HG03457 (cell line): ENCODE results near the gene C19orf33.
"Not testable (repeated sequence)": the region's sequence is repeated elsewhere in the genome, so short reads cannot be mapped to it uniquely, and the experiment has no call there.

Experiments
- ATAC-seq: cut with Tn5 transposase; IDR thresholded peaks from one replicate; pipeline ENCODE4 v1.9.1; 2021; ENCODE audit warnings: moderate number of reproducible peaks; ENCODE audit not compliant: unreplicated experiment

Gene C19orf33

DNA sequence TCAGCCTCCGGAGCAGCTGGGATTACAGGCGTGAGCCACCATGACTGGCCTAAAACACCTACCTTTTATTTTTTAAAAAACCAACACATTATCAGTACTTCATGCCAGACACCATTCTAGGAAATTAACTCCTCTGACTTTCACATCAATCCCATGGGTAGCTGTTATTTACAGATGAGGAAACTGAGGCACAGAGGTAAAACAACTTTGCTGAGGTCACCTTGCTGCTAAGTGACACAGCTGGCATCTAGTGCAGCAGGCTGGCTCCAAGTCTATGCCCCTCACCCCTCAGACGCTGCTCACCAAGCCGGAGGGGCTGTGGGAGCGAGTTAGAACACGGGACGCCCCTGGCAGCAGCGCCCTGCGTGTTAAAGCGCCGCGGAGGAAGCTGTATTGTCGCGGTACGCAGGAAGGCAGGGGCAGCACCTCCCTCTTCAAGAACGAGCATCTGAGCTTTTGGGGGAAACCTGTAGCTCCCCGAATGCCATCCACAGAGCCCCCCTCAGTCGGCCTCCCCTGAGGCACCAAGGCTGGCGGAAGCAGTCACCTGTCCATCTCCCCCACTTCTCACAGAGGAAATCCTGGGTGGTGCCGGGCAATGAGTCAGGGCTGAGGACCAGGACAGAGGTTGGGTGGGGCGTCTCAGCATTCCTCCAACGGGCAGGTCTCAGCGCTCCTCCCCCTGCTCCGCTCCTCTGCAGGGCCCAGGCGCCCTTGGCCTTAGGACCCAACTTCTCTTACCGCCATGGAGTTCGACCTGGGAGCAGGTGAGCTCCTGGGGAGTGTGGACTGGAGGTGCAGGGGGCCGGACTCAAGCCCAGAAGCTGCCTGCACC is at the start of gene C19orf33:
Gene C19orf33, plus strand, starts transcription at position 735 of the 835 bp plus-strand sequence. Its CDS starts 11 bp downstream, at position 746.
- ATAC-seq = no peak

- no peak for ATAC-seq
Observed at GRCh38 chr19:38255383-38256014, 48.6 kb upstream of the C19orf33 start.

GRCh38 chr19:38261942-38262341 is 42.1 kb upstream of the C19orf33 start:
- not testable (repeated sequence) for ATAC-seq

GRCh38 chr19:38262585-38263268 is 41.3 kb upstream of the C19orf33 start:
- no peak for ATAC-seq

GRCh38 chr19:38263689-38264485 is 40.2 kb upstream of the C19orf33 start:
- ATAC-seq = no peak

- no peak for ATAC-seq
Observed at GRCh38 chr19:38264486-38265212, 39.4 kb upstream of the C19orf33 start, which contains the start of gene SPINT2. Gene SPINT2, plus strand, starts transcription at chr19:38264573. Its CDS starts 320 bp downstream, at chr19:38264893.

GRCh38 chr19:38265213-38265861 is 38.7 kb upstream of the C19orf33 start:
- ATAC-seq = no peak

DNA sequence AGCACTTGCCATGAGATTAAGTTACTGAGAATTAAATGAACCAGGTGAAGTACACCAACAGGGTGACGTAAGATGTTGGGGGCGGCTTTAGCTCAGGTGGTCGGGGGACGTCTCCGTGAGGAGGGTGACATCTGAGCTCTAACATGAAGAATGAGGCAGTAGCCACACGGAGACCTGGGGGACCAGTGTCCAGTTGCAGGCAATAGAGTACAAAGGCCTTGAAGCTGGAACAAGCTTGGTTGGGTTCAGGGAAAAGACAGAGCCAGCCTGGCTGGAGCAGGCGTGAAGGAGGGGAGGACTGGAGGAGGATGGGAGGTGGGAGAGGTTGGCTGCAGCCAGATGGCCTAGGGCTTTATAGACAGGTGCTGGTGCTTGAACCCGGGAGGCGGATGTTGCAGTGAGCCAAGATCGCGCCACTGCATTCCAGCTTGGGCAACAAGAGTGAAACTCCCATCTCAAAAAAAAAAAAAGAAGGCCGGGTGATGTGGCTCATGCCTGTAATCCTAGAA is 38.1 kb upstream of the C19orf33 start:
- no peak for ATAC-seq

DNA sequence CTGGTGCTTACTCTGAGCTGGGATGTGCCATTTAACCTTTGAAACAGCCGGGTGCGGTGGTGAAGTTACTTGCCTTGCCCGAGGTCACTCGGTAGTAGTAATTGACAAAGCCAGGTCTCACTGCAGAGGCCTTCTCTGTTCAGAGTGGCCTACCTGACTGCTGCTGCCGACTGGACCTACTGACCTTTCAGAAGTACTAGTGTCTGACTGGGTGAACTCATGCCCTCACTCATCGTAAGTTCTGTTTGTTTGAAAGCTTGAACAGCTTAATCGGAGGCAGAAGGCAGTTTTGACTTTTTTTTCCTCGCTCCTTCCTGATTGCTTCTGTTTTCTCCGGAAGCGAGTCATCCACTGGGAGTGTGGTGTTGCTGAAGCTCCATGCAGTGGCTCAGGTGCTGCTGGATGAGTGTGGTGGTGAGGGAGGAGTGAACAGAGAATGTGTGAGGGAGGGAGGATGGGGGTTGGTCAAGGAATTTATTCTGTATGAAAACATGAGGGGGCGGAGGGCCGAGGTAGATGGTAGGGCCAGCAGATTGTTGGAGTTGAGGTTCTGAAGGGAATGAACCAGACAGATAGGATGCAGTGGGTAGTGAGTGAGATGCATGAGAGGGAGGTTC is 37.0 kb upstream of the C19orf33 start:
- ATAC-seq = no peak

DNA sequence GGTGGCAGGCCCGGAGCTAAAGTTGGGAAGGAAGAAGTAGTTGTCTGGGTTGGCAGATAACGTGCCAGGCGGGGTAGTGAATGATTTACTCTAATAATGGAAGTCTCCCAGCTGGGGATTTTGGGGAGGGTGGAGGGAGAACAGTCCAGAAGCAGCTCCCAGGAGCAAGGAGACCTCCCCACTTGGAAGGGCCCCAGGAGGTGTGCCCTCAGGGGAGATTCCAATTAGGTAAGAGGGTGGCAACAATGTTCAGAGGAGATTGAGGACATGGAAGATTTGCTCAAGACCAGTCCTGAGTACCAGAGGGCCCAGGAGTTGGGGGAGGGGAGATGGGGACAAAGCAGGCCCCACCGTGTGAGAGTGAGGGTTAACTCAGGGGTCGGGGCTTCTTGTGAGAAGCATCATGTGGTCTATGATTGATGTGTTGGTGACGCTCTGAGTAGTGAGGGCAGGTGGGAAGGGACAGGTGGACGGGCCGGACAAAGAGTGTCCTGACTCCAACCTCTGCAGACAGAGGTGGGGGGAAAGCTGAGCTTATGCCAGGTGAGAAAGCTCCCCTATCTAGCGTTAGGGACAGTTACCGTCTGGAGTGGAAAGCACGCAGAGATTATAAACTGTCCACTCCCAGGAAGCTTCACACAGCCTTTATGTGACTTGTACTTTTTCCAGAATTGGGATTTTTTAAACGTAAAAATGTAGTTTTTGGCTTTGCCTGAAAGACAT is 36.1 kb upstream of the C19orf33 start:
- ATAC-seq = no peak

DNA sequence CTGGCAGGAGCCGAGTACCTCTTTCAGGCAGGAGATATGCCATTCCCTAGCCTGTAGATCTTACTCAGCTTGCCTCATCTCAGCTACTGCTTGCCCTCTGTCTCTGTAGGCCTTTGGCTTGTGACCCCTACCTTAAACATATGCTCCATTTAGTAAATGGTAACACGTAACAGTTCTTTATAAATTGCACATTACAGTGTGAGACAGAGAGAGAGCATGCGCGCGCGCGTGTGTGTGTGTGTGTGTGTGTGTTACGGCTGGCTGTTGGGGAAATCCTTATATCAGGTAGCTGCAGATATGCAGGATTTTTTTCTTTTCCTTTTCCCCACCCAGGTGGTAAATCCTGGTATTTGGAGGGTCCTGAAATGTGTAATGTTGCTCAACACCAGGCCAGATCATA is 35.5 kb upstream of the C19orf33 start:
- ATAC-seq = no peak

DNA sequence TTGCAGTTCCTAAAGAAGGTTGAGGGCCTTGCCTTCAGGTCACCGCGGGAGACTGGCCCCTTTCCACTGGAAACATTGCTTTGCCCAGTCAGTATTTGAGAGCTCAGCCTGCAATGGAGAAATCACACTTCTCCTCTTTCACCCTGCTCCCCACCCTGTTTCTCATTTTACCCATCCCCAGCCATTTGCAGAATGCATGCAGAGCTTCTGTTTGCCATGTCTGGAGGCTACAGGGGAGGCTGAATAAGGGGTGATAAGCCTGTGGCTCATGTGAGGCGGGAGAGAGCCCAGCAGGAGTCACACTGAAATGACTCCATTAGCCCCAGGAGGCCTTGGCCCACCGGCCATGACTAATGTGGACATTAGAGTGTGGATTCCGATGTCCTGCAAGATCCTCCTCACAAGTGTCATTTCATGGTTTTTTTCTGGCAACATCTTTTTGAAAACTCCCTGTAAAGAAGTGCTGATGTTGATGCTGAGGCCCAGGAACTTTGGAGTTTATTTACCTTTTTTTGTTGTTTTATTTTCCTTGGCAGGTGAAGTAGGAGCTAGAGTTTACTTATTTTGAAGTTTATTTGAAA is 33.4 kb upstream of the C19orf33 start:
- ATAC-seq = no peak

DNA sequence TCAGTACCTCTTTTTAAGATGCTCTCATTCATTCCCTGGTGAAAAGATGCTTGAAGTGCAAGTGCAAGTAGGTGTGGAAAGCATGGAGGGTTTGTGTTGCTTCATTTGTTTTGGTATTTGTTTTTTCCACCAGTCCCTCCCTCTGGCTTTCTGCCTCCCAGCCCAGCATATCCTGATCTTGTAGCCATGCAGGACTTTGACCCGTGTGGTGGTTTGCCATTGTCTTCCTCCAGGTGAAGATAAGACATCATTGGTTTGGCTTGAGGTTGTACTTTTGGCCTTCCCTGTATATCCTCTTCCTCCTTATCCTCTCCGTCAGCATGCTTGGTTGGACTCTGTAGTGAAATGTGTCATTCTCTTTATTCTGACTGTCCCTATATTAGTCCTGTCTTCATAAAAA is 30.6 kb upstream of the C19orf33 start:
- no peak for ATAC-seq

DNA sequence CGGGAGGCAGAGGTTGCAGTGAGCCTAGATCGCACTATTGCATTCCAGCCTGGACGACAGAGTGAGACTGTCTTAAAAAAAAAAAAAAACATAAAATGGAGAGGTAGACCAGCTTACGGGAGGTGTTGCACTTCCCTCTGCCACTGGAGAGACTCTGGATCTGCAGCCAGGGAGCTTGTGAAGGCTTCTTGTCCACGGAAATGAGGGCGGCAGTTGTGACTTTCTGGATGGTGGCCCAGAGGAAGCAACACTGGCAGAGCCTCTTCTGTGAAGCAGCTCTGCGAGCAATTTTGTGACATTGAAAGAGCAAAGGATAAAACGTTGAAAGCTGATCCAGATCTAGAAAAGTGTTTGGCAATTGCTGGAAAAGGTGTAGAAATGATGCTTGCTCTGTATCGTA is 29.3 kb upstream of the C19orf33 start:
- ATAC-seq = no peak

DNA sequence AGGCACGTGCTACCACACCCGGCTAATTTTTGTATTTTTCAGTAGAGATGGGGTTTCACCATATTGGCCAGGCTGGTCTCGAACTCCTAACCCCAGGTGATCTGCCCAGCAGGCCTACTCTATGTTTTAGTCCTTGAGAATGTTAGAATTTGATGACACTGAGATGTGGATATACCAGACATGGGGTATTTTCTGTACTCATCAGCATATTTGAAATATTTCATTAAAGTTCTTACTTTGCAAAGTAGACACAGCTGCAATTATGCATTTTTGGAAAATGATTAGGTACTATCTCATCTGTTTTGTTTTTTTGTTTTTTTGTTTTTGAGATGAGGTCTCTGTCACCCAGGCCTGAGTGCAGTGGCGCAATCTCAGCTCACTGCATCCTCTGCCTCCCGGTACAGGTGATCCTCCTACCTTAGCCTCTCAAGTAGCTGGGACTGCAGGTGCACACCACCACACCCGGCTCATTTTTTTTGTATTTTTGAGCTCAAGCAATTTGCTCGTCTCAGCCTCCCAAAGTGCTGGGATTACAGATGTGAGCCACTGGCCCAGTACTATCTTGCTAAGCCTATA is 27.0 kb upstream of the C19orf33 start:
- no peak for ATAC-seq

DNA sequence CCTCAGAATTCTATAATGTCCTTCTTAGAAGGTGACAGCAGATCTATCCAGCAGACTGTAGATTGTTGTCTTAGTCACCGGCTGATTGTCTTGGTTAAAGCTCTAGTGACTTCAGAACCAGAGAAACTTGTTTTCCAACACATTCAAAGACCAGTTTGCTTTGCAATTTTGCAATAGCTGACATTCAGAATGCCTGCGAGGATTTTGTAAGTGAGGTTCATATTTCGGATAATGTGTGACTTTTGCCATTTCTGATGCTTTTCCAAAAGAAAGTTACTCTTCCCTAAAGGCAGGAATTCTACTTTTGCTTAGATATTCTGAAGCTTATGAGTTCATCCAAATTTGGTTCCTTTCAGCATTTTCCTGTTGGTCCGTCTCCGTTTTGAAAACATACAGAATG is 26.5 kb upstream of the C19orf33 start:
- no peak for ATAC-seq

DNA sequence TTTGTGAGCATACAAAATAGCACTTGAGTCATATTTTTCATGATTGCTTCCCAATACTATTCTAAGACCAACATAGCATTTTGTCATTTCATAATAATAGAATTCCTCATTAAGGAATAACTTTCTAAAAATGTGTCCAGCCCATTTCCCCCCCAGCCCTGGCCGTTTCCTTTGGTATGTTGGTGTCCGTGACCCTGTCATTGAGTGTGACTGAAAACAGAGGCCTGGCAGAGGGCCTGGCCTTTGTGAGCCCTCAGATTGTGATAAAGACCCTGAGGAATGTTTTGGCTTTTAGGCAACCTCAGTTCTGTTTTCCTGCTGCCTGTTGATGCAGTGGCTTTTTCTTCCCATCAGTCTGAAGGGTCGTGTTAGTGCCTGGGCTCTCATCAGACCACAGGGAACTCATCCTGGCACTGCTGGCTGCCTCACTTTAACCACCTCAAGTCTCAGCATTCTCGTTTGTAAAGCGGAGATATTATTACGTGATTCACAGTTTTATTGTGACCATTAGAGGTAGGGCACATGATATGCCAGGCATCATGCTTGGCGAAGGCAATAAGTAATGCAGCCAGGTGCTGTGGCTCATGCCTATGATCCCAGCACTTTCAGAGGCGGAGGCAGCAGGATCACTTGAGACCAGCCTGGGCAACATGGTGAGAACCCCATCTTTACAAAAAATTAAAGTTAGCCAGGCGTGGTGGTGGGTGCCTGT is 25.9 kb upstream of the C19orf33 start:
- no peak for ATAC-seq
